Fibroblast of pulmonary artery (primary cell): ENCODE data around the gene CRY1.

Experiments
- DNase-seq: peaks from one replicate; pipeline ENCODE4 v3.0.0-alpha.2; 2010; ENCODE audit warnings: low read depth
- H3K4me3 ChIP-seq: replicated peaks from 2 replicates; pipeline ENCODE4 v1.5.1; 2011; ENCODE audit warnings: low read depth, mild to moderate bottlenecking, control low read depth, low read length, moderate library complexity
- TF ChIP-seq, protein P1 (sequence below): IDR thresholded peaks from 2 replicates; pipeline ENCODE4 v1.5.1; 2011; ENCODE audit warnings: mild to moderate bottlenecking, control low read depth, low read length, inconsistent platforms; ENCODE audit errors: missing control alignments

The CRY1 gene

GRCh38 chr12:107093417-107094182 is at the start of gene CRY1:
Gene CRY1, minus strand, starts transcription at chr12:107093549. Its CDS starts 588 bp downstream, at chr12:107092961.
- TF ChIP-seq, protein P1, sequence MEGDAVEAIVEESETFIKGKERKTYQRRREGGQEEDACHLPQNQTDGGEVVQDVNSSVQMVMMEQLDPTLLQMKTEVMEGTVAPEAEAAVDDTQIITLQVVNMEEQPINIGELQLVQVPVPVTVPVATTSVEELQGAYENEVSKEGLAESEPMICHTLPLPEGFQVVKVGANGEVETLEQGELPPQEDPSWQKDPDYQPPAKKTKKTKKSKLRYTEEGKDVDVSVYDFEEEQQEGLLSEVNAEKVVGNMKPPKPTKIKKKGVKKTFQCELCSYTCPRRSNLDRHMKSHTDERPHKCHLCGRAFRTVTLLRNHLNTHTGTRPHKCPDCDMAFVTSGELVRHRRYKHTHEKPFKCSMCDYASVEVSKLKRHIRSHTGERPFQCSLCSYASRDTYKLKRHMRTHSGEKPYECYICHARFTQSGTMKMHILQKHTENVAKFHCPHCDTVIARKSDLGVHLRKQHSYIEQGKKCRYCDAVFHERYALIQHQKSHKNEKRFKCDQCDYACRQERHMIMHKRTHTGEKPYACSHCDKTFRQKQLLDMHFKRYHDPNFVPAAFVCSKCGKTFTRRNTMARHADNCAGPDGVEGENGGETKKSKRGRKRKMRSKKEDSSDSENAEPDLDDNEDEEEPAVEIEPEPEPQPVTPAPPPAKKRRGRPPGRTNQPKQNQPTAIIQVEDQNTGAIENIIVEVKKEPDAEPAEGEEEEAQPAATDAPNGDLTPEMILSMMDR: no peak
- H3K4me3 ChIP-seq: peak within 1 kb of the TSS; percentile 83
- DNase-seq: peak; percentile 96

DNA sequence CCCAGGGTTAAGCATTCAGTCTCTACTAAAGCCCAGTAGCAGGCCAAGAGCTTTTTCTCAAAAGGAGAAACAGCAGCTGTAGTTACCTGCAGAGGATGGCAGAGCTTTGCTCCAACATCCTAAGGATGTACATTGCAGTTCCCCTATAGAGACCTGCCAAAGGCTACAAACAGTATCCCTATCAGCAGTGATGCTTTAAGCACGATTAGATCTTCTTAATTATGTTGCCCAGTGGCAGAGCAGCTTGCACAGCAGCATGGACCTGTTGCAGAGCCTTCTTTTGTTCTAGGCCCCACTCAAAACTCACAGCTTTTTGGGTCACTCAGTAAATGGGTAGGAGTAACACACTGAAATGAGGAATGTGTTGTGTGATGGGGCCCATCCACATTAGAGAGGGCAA is 46.4 kb upstream of the CRY1 start:
- no peak for DNase-seq
- no peak overlapping the region for H3K4me3 ChIP-seq
- TF ChIP-seq, protein P1: no peak

GRCh38 chr12:107138990-107139389 is 45.6 kb upstream of the CRY1 start:
- TF ChIP-seq, protein P1: no peak
- no peak for DNase-seq
- H3K4me3 ChIP-seq: no peak overlapping the region

DNA sequence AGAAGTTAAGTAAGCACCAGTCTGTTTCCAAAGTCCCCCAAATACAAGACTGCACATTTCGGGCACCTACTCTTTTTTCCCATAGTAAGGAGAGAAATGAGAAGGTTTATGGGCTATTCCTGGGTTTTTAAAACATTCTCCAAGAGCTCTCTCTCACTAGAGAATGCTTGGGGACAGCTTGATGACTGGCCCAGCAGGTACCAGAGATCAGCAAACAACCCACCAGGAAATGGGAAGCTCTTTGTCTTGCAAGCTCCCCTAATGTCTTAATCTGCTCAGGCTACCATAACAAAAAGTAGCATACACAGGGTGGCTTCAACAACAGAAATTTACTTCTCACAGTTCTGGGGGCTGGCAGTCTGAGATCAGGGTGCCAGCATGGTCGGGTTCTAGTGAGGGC is 41.8 kb upstream of the CRY1 start:
- DNase-seq: no peak
- TF ChIP-seq, protein P1: no peak
- no peak overlapping the region for H3K4me3 ChIP-seq

DNA sequence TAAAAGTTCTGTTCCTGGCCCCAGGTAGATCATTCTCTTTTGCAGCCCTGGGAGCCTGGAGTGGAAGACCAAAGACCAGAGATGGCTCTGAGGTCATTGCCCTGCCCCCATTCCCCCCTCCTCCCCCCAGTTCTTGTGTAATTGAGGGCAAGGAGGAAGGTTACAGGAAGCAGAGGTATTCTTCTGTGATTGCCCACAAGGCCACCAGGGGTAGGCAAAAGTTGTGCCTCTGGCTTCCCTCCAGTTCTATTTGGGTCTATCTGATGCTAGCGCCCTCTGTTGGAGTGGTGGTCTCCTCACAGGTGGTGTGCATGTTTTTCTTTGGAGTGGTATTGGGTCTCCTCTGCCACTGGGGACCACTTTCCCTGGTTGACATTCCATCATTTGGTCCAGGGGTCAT is 41.2 kb upstream of the CRY1 start:
- H3K4me3 ChIP-seq: no peak overlapping the region
- TF ChIP-seq, protein P1: peak; percentile 13
- no peak for DNase-seq

GRCh38 chr12:107133462-107133861 is 40.1 kb upstream of the CRY1 start:
- DNase-seq: no peak
- no peak overlapping the region for H3K4me3 ChIP-seq
- TF ChIP-seq, protein P1: no peak

GRCh38 chr12:107131832-107132616 is 38.7 kb upstream of the CRY1 start:
- H3K4me3 ChIP-seq: no peak overlapping the region
- DNase-seq: peak; percentile 75
- TF ChIP-seq, protein P1: peak; percentile 81
